HPDE6-E6E7 (cell line): ENCODE results near the gene SH3BGR.
"Not testable (repeated sequence)": the region's sequence is repeated elsewhere in the genome, so short reads cannot be mapped to it uniquely, and the experiment has no call there.

ENCODE experiments used
- DNase-seq: peaks from one replicate; pipeline ENCODE4 v3.0.0; 2011; ENCODE audit warnings: missing footprints; ENCODE audit errors: extremely low spot score

The SH3BGR gene

GRCh38 chr21:39515684-39516472 is 64.1 kb downstream of the SH3BGR start:
- no peak for DNase-seq

- DNase-seq, result peak; percentile 71
Measured at GRCh38 chr21:39518055-39518846, 66.5 kb downstream of the SH3BGR start.

GRCh38 chr21:39518847-39519210 is 67.1 kb downstream of the SH3BGR start:
- no peak for DNase-seq

- DNase-seq, result no peak
Measured at GRCh38 chr21:39519835-39520234, 68.1 kb downstream of the SH3BGR start.

GRCh38 chr21:39523399-39523798 is 71.6 kb downstream of the SH3BGR start:
- no peak for DNase-seq

- DNase-seq, result no peak
Measured at GRCh38 chr21:39523915-39524314, 72.1 kb downstream of the SH3BGR start.

GRCh38 chr21:39525129-39525528 is 73.4 kb downstream of the SH3BGR start:
- no peak for DNase-seq

GRCh38 chr21:39525601-39526000 is 73.8 kb downstream of the SH3BGR start:
- no peak for DNase-seq

GRCh38 chr21:39527067-39527595 is 75.4 kb downstream of the SH3BGR start:
- DNase-seq, result no peak

GRCh38 chr21:39527664-39528381 is 76.1 kb downstream of the SH3BGR start:
- DNase-seq, result no peak

- no peak for DNase-seq
Measured at GRCh38 chr21:39529026-39529425, 77.3 kb downstream of the SH3BGR start.

GRCh38 chr21:39531064-39531463 is 79.3 kb downstream of the SH3BGR start:
- no peak for DNase-seq

- DNase-seq, result no peak
Measured at GRCh38 chr21:39531840-39532239, 80.1 kb downstream of the SH3BGR start.

GRCh38 chr21:39533545-39534380 is 82.0 kb downstream of the SH3BGR start:
- DNase-seq, result no peak

- DNase-seq, result no peak
Measured at GRCh38 chr21:39535646-39536437, 84.1 kb downstream of the SH3BGR start.

GRCh38 chr21:39536835-39537234 is 85.1 kb downstream of the SH3BGR start:
- no peak for DNase-seq

- DNase-seq, result no peak
Measured at GRCh38 chr21:39537571-39537970, 85.8 kb downstream of the SH3BGR start.

GRCh38 chr21:39538453-39539042 is 86.8 kb downstream of the SH3BGR start:
- no peak for DNase-seq

- not testable (repeated sequence) for DNase-seq
Measured at GRCh38 chr21:39540367-39540766, 88.6 kb downstream of the SH3BGR start.

GRCh38 chr21:39542736-39543135 is 91.0 kb downstream of the SH3BGR start:
- DNase-seq, result no peak
